ENCODE results near the gene WDR88. TPM values are rescaled to one million over a fixed set of nuclear protein-coding genes. Genes with fewer than 3 reads are reported as not detected.
"Not testable (repeated sequence)": the region's sequence is repeated elsewhere in the genome, so short reads cannot be mapped to it uniquely, and the experiment has no call there.

The WDR88 gene
- total and polyA plus RNA-seq, 9 donors: 0.09 to 1.3 (median 0.47) TPM

DNA sequence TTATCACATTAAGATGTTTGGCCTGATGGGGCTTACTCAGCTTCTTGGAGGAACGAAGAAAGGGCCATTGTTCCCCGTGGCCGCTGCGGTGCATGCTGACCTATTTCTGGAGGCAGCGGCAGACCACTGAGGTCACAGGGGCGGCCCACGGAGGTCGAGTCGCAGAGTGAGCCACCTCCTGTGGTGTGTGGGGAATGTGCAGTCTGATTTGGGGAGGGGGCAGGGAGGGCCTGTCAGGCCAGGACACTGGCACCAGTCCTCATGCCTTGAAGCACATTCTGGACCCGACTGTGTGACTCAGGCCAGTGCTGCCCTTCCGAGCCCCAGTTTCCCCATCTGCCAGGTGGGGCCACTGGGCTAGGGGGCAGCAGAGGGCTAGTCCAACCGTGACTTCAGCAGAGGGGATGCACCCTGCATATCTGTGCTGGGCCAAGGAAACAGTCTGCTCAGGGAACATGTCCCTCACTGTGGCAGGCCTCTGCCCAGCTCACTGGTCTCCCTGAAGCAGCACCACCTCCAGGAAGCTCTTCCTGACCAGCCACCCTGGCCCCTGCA lies 87.4 kb downstream of the WDR88 start:
- Histone ChIP-seq H3K36me3 (ENCODE audit: control insufficient read depth, insufficient read depth, low read length) (no peaks in the 10 kb centered on the region), H3K9me3 (replicated peaks; ENCODE audit: control insufficient read depth, low read depth, low read length) (no peaks in the 10 kb centered on the region), H3K4me3 (ENCODE audit: low read length) (no peak overlapping the region), H3K27me3 (ENCODE audit: control insufficient read depth, insufficient read depth, low read length) (peaks cover 26% of the 10 kb centered on the region), H3K4me1 (ENCODE audit: control insufficient read depth, insufficient read depth, low read length) (peaks cover 12% of the 10 kb centered on the region), H3K27ac (ENCODE audit: low read length) (no peak overlapping the region)
- 66% methylated on average over 12 of the region's 12 CpGs for WGBS (ENCODE audit: insufficient coverage)
- DNase-seq: no peak

DNA sequence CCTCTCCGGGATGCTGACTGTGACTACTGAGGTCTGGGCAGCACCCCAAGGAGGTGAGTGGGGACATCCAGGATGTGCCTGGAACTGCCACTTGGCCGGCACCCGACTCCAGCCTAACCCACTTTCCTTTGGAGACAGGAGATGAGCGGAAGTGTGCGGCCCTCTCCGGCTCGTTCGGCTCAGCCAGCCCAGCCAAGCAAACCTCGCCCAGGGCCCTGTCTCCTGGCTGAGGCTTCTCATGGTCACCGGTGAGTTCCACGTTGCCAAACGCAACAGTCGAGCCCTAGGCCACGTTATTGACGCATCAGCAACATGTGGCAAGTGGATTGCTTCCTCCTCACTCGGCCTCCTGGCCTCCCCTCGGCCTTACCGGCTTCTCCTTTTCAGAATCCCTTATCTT lies 88.2 kb downstream of the WDR88 start:
- 87% methylated on average over 13 of the region's 18 CpGs for WGBS (ENCODE audit: insufficient coverage)
- Histone ChIP-seq H3K9me3 (replicated peaks; ENCODE audit: control insufficient read depth, low read depth, low read length) (no peaks in the 10 kb centered on the region), H3K27me3 (ENCODE audit: control insufficient read depth, insufficient read depth, low read length) (peaks cover 34% of the 10 kb centered on the region), H3K27ac (ENCODE audit: low read length) (no peak overlapping the region), H3K4me3 (ENCODE audit: low read length) (no peak overlapping the region), H3K36me3 (ENCODE audit: control insufficient read depth, insufficient read depth, low read length) (no peaks in the 10 kb centered on the region), H3K4me1 (ENCODE audit: control insufficient read depth, insufficient read depth, low read length) (peaks cover 13% of the 10 kb centered on the region)
- no peak for DNase-seq

DNA sequence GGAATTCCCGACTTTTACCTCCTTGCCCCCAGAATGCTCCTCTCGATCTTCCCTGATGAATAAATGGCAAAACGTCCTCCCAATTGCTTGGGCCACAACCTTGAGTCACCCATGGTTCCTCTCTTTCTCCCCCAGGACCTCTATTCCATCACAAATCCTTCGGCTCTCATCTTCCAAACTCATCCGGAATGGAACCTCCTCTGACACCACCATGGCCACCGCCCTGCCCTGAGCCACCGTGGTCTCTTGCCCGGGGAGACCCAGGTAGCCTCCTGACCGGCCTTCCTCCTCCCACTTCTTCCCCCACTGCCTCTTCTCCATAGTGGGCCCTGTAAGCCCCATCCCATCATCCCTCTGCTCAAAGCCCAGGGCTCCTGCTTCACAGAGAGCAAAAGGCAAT lies 88.8 kb downstream of the WDR88 start:
- no peak for DNase-seq
- WGBS (ENCODE audit: insufficient coverage): 80% methylated on average over 9 of the region's 9 CpGs
- H3K27me3 ChIP-seq (ENCODE audit: control insufficient read depth, insufficient read depth, low read length): peaks cover 38% of the 10 kb centered on the region
- no peaks in the 10 kb centered on the region for H3K9me3 ChIP-seq (replicated peaks; ENCODE audit: control insufficient read depth, low read depth, low read length)
- H3K27ac ChIP-seq (ENCODE audit: low read length): no peak overlapping the region
- no peak overlapping the region for H3K4me3 ChIP-seq (ENCODE audit: low read length)
- no peaks in the 10 kb centered on the region for H3K36me3 ChIP-seq (ENCODE audit: control insufficient read depth, insufficient read depth, low read length)
- H3K4me1 ChIP-seq (ENCODE audit: control insufficient read depth, insufficient read depth, low read length): peaks cover 15% of the 10 kb centered on the region

DNA sequence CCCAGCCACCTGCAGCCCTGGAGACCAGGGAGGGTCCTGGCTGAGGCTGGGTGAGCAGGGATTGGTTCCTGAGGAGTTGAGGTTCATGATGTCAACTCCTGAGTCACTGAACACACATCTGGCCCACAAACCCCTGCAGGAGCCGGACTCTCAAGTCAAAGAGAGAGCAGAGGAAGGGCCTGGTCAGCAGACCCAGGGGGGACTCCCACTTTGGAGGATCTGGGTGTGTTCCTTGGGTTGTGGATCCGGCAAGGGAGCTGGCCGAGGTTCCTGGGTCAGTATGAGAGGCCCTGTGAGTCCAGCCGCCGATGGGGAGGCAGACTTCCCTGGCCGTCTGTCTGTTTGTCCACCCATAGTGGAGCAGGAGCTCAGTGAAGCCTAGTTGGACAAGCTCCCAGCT lies 89.7 kb downstream of the WDR88 start:
- peaks cover 22% of the 10 kb centered on the region for H3K4me1 ChIP-seq (ENCODE audit: control insufficient read depth, insufficient read depth, low read length)
- no peaks in the 10 kb centered on the region for H3K36me3 ChIP-seq (ENCODE audit: control insufficient read depth, insufficient read depth, low read length)
- no peak overlapping the region for H3K4me3 ChIP-seq (ENCODE audit: low read length)
- H3K27me3 ChIP-seq (ENCODE audit: control insufficient read depth, insufficient read depth, low read length): peaks cover 47% of the 10 kb centered on the region
- DNase-seq: peak; percentile 50
- H3K27ac ChIP-seq (ENCODE audit: low read length): no peak overlapping the region
- H3K9me3 ChIP-seq (replicated peaks; ENCODE audit: control insufficient read depth, low read depth, low read length): no peaks in the 10 kb centered on the region
- 33% methylated on average over 5 of the region's 6 CpGs for WGBS (ENCODE audit: insufficient coverage)

DNA sequence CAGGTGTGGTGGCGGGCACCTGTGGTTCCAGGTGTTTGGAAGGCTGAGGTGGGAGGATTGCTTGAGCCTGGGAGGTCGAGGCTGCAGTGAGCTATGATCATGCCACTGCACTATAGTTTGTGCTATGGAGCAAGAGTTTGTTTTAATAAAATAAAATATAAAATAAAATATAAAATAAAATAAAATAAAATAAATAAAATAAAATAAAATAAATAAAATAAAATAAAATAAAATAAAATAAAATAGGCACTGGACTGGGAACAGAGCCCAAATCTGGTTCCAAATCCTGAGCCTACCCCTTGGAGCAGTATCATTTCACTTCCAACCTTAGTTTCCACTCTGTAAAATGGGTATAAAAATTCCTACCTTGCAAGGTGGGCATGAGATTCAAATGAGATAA lies 90.3 kb downstream of the WDR88 start:
- not testable (repeated sequence) for H3K9me3 ChIP-seq (replicated peaks; ENCODE audit: control insufficient read depth, low read depth, low read length); DNase-seq; H3K4me3 ChIP-seq (ENCODE audit: low read length); H3K36me3 ChIP-seq (ENCODE audit: control insufficient read depth, insufficient read depth, low read length); H3K27ac ChIP-seq (ENCODE audit: low read length)
- whole genome bisulfite sequencing (ENCODE audit: insufficient coverage): 100% methylated on average over 1 of the region's 2 CpGs
- H3K27me3 ChIP-seq (ENCODE audit: control insufficient read depth, insufficient read depth, low read length): peaks cover 51% of the 10 kb centered on the region
- H3K4me1 ChIP-seq (ENCODE audit: control insufficient read depth, insufficient read depth, low read length): peaks cover 22% of the 10 kb centered on the region

DNA sequence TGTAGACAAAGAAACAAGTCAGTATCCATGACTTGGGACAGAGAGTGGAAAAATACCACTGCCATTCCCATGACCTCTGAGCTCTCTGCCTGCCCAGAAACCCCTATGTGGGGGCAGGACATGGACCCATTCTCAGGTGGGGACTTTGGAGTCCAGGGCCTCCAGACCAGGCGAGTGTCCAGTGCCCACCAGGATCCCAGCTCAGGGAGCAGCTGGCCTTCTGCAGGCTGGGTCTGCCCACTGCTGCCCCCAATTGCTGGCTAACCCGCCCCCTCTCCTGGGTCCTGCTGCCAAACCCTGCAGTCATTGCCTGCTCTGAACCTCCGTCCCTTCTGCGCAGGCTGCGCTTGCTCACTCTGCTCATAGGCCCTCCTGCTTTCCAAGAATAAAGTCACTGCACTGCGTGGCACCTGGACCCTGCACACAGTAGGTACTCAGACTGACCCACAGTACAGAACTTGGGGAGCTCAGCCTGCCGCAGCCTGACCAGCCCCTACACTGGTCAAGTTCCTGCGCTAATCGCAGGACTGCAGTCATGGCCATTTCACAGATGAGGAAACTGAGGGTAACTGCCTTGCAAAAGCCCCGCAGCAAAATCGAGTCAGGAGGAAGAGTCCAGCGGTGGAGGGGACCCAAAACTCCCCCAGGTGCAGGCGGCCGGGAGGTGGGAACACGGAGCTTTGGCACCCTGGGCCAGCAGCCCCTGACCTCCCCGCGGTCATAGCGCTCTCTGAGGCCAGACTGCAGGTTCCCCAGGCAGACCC lies 93.0 kb downstream of the WDR88 start:
- no peak overlapping the region for H3K27ac ChIP-seq (ENCODE audit: low read length)
- peaks cover 16% of the 10 kb centered on the region for H3K4me1 ChIP-seq (ENCODE audit: control insufficient read depth, insufficient read depth, low read length)
- peaks cover 55% of the 10 kb centered on the region for H3K27me3 ChIP-seq (ENCODE audit: control insufficient read depth, insufficient read depth, low read length)
- H3K4me3 ChIP-seq (ENCODE audit: low read length): peak overlapping the region; percentile 34
- H3K36me3 ChIP-seq (ENCODE audit: control insufficient read depth, insufficient read depth, low read length): no peaks in the 10 kb centered on the region
- peaks cover 16% of the 10 kb centered on the region for H3K9me3 ChIP-seq (replicated peaks; ENCODE audit: control insufficient read depth, low read depth, low read length)
- no peak for DNase-seq
- 42% methylated on average over 18 of the region's 18 CpGs for WGBS (ENCODE audit: insufficient coverage)

Other genes with a start within 250 kb of the WDR88 start
- gene CEP89, start 160.2 kb upstream of the WDR88 start, total RNA-seq: 12.1 TPM
- 10 to 100 TPM; 17.4 to 21.1 (median 18.7) TPM for gene CEP89, start 160.2 kb upstream of the WDR88 start, polyA plus RNA-seq (ENCODE audit: insufficient read depth in 1 of 8, insufficient read length in 8 of 8, low replicate concordance in 1 of 8)
- gene FAAP24, start 159.9 kb upstream of the WDR88 start, total RNA-seq: 1.2 TPM
- gene FAAP24, start 159.9 kb upstream of the WDR88 start, polyA plus RNA-seq (ENCODE audit: insufficient read depth in 1 of 8, insufficient read length in 8 of 8, low replicate concordance in 1 of 8): 1 to 10 TPM; 1.3 to 3.0 (median 2.3) TPM
- gene RHPN2, start 67.2 kb upstream of the WDR88 start, total RNA-seq: 1.3 TPM
- gene RHPN2, start 67.2 kb upstream of the WDR88 start, polyA plus RNA-seq (ENCODE audit: insufficient read depth in 1 of 8, insufficient read length in 8 of 8, low replicate concordance in 1 of 8): 1 to 10 TPM in 7 of 8 donors, under 1 TPM in 1; 0.98 to 4.8 (median 1.7) TPM
- 7.8 TPM for gene GPATCH1, start 50.9 kb upstream of the WDR88 start, total RNA-seq
- gene GPATCH1, start 50.9 kb upstream of the WDR88 start, polyA plus RNA-seq (ENCODE audit: insufficient read depth in 1 of 8, insufficient read length in 8 of 8, low replicate concordance in 1 of 8): 1 to 10 TPM; 6.2 to 9.5 (median 7.5) TPM
- 20.8 TPM for gene LRP3, start 62.2 kb downstream of the WDR88 start, total RNA-seq
- gene LRP3, start 62.2 kb downstream of the WDR88 start, polyA plus RNA-seq (ENCODE audit: insufficient read depth in 1 of 8, insufficient read length in 8 of 8, low replicate concordance in 1 of 8): 10 to 100 TPM; 18.0 to 31.1 (median 23.3) TPM
- gene SLC7A10, start 93.7 kb downstream of the WDR88 start, total RNA-seq: 4.7 TPM
- gene SLC7A10, start 93.7 kb downstream of the WDR88 start, polyA plus RNA-seq (ENCODE audit: insufficient read depth in 1 of 8, insufficient read length in 8 of 8, low replicate concordance in 1 of 8): 10 to 100 TPM in 4 of 8 donors, 1 to 10 TPM in 4; 4.9 to 12.2 (median 9.9) TPM
- gene CEBPA, start 170.4 kb downstream of the WDR88 start, total RNA-seq: 7.4 TPM
- gene CEBPA, start 170.4 kb downstream of the WDR88 start, polyA plus RNA-seq (ENCODE audit: insufficient read depth in 1 of 8, insufficient read length in 8 of 8, low replicate concordance in 1 of 8): 10 to 100 TPM in 1 of 8 donors, 1 to 10 TPM in 7; 3.9 to 11.3 (median 5.3) TPM
- gene CEBPG, start 241.6 kb downstream of the WDR88 start, total RNA-seq: 15.4 TPM
- 10 to 100 TPM; 16.7 to 23.3 (median 18.8) TPM for gene CEBPG, start 241.6 kb downstream of the WDR88 start, polyA plus RNA-seq (ENCODE audit: insufficient read depth in 1 of 8, insufficient read length in 8 of 8, low replicate concordance in 1 of 8)